Measurements from ENCODE around the gene FRMPD4. TPM values are rescaled to one million over a fixed set of nuclear protein-coding genes. Genes with fewer than 3 reads are reported as not detected.

The FRMPD4 gene
- total and polyA plus RNA-seq, 2 donors from 2014 or later = not detected

- intact Hi-C loops (cut with DNase I) = no loop called here
- H3K36me3 ChIP-seq (ENCODE audit: control insufficient read depth in 2 of 3, insufficient read depth in 3 of 3, low read length in 3 of 3) = no peaks in the 10 kb centered on the region
- H3K27ac ChIP-seq (ENCODE audit: low read depth in 2 of 2, low read length in 2 of 2) = no peak overlapping the region
- H3K27me3 ChIP-seq (ENCODE audit: control insufficient read depth, insufficient read depth, low read length) = no peaks in the 10 kb centered on the region
- FAIRE-seq (no peak), DNase-seq (peak in 1 of 5 donors; percentile 5)
- no peak overlapping the region for H3K4me3 ChIP-seq (ENCODE audit: low read length in 3 of 3)
- H3K9ac ChIP-seq (ENCODE audit: low read length in 3 of 3) = no peak overlapping the region
- no peak for TF ChIP-seq CTCF (IDR thresholded peaks at IDR 0.05; ENCODE audit: borderline replicate concordance, extremely low read depth, insufficient read depth)
- H3K9me3 ChIP-seq (ENCODE audit: control insufficient read depth in 2 of 3, insufficient read depth in 1 of 3, low read length in 3 of 3) = no peaks in the 10 kb centered on the region
- no peaks in the 10 kb centered on the region for H3K4me1 ChIP-seq (ENCODE audit: control insufficient read depth in 2 of 3, insufficient read depth in 2 of 3, low read depth in 1 of 3, low read length in 3 of 3)
Observed at GRCh38 chrX:12595720-12596119, 457.4 kb downstream of the FRMPD4 start.

GRCh38 chrX:12610079-12610478, 471.8 kb downstream of the FRMPD4 start:
- no peak for DNase-seq
- no peaks in the 10 kb centered on the region for H3K27me3 ChIP-seq (ENCODE audit: control insufficient read depth, insufficient read depth, low read length)
- FAIRE-seq = no peak

GRCh38 chrX:12611471-12611870, 473.2 kb downstream of the FRMPD4 start:
- Histone ChIP-seq H3K9ac (ENCODE audit: low read length in 3 of 3) (no peak overlapping the region), H3K27me3 (ENCODE audit: control insufficient read depth, insufficient read depth, low read length) (no peaks in the 10 kb centered on the region), H3K36me3 (ENCODE audit: control insufficient read depth in 2 of 3, insufficient read depth in 3 of 3, low read length in 3 of 3) (no peaks in the 10 kb centered on the region), H3K4me1 (ENCODE audit: control insufficient read depth in 2 of 3, insufficient read depth in 2 of 3, low read depth in 1 of 3, low read length in 3 of 3) (no peaks in the 10 kb centered on the region), H3K27ac (ENCODE audit: low read depth in 2 of 2, low read length in 2 of 2) (no peak overlapping the region), H3K4me3 (ENCODE audit: low read length in 3 of 3) (no peak overlapping the region), H3K9me3 (ENCODE audit: control insufficient read depth in 2 of 3, insufficient read depth in 1 of 3, low read length in 3 of 3) (no peaks in the 10 kb centered on the region)
- no peak for DNase-seq
- no peak for TF ChIP-seq CTCF (IDR thresholded peaks at IDR 0.05; ENCODE audit: borderline replicate concordance, extremely low read depth, insufficient read depth)
- no peak for FAIRE-seq
- intact Hi-C loops (cut with DNase I) = no loop called here

More at GRCh38 chrX:12610079-12610478, 471.8 kb downstream of the FRMPD4 start:
- Histone ChIP-seq H3K36me3 (ENCODE audit: control insufficient read depth in 2 of 3, insufficient read depth in 3 of 3, low read length in 3 of 3) (no peaks in the 10 kb centered on the region), H3K4me1 (ENCODE audit: control insufficient read depth in 2 of 3, insufficient read depth in 2 of 3, low read depth in 1 of 3, low read length in 3 of 3) (no peaks in the 10 kb centered on the region), H3K4me3 (ENCODE audit: low read length in 3 of 3) (no peak overlapping the region), H3K27ac (ENCODE audit: low read depth in 2 of 2, low read length in 2 of 2) (no peak overlapping the region), H3K9me3 (ENCODE audit: control insufficient read depth in 2 of 3, insufficient read depth in 1 of 3, low read length in 3 of 3) (no peaks in the 10 kb centered on the region), H3K9ac (ENCODE audit: low read length in 3 of 3) (no peak overlapping the region)
- intact Hi-C loops (cut with DNase I) = no loop called here
- TF ChIP-seq CTCF (IDR thresholded peaks at IDR 0.05; ENCODE audit: borderline replicate concordance, extremely low read depth, insufficient read depth) = no peak

GRCh38 chrX:12614266-12614665, 476.0 kb downstream of the FRMPD4 start:
- no peak for TF ChIP-seq CTCF (IDR thresholded peaks at IDR 0.05; ENCODE audit: borderline replicate concordance, extremely low read depth, insufficient read depth)
- intact Hi-C loops (cut with DNase I) = no loop called here
- no peak for FAIRE-seq

More at GRCh38 chrX:12614266-12614665, 476.0 kb downstream of the FRMPD4 start:
- Histone ChIP-seq H3K9ac (ENCODE audit: low read length in 3 of 3) (no peak overlapping the region), H3K27me3 (ENCODE audit: control insufficient read depth, insufficient read depth, low read length) (no peaks in the 10 kb centered on the region), H3K9me3 (ENCODE audit: control insufficient read depth in 2 of 3, insufficient read depth in 1 of 3, low read length in 3 of 3) (no peaks in the 10 kb centered on the region), H3K4me3 (ENCODE audit: low read length in 3 of 3) (no peak overlapping the region), H3K4me1 (ENCODE audit: control insufficient read depth in 2 of 3, insufficient read depth in 2 of 3, low read depth in 1 of 3, low read length in 3 of 3) (no peaks in the 10 kb centered on the region), H3K36me3 (ENCODE audit: control insufficient read depth in 2 of 3, insufficient read depth in 3 of 3, low read length in 3 of 3) (no peaks in the 10 kb centered on the region), H3K27ac (ENCODE audit: low read depth in 2 of 2, low read length in 2 of 2) (no peak overlapping the region)
- DNase-seq = no peak
